B cell (primary cell): ENCODE results near the gene SPTY2D1.

Experiments
- CTCF ChIP-seq: fragments of 200-600 bp; IDR thresholded peaks from one replicate; pipeline ENCODE4 v1.8.0; 2022; ENCODE audit warnings: antibody characterized with exemption, mild to moderate bottlenecking
- EZH2 ChIP-seq: IDR thresholded peaks from 2 replicates; pipeline ENCODE4 v1.6.1; 2012; ENCODE audit warnings: borderline replicate concordance, low read depth, mild to moderate bottlenecking, moderate library complexity, low read length; ENCODE audit not compliant: insufficient read depth, poor library complexity, severe bottlenecking

- TF ChIP-seq EZH2 (no peak), CTCF (no peak)
Measured at GRCh38 chr11:18641677-18642076, 7.5 kb upstream of the SPTY2D1 start.
